ENCODE results near the gene CSNK1D.
"Not testable (repeated sequence)": the region's sequence is repeated elsewhere in the genome, so short reads cannot be mapped to it uniquely, and the experiment has no call there.

Gene CSNK1D

DNA sequence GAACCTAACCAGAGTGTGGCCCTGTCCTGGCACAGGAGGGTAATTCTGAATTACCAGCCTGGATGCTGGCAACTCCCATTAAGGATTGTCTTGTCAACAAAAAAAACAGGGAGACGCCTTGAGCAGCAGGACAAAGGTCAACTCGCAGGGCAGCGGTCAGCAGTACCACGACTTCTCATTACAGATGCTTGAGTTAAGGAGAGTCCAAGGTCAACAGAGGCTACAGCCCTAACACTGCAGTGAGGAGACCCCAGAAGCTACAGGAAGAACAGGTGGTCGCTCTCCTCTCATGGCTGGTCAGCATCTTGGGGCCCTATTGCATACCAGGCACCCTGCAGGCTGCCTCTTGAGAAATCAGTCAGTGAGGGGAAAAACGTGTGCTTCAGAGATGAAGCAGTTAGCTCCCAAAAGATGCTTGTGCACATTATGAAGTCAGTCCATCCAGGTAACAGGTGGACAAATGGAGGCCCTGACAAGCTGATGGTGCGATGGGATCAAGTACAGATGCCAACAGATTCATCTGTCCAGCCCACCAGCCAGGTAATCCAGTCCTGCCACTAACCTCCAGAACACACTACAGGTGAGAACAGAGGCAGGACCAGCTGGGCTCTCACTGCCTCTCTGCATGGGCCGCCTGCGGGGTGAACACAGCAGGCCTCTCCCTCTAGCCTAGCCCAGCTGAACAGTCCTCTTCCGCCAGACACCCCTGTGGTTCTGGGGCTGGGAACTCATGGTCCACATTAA lies 4.2 kb downstream of the CSNK1D start:
- H3K27me3 ChIP-seq (ENCODE audit: insufficient read depth, low read length): no peaks in the 10 kb centered on the region
- peaks cover 13% of the 10 kb centered on the region for H3K4me1 ChIP-seq (ENCODE audit: insufficient read depth, low read length)
- no peak overlapping the region for H2AFZ ChIP-seq (ENCODE audit: low read depth, low read length)
- peaks cover 2% of the 10 kb centered on the region for H3K9me3 ChIP-seq (ENCODE audit: low read length)
- peaks cover 55% of the 10 kb centered on the region for H3K36me3 ChIP-seq (ENCODE audit: insufficient read depth, low read length)
- H3K4me3 ChIP-seq (ENCODE audit: low read length): no peak overlapping the region

DNA sequence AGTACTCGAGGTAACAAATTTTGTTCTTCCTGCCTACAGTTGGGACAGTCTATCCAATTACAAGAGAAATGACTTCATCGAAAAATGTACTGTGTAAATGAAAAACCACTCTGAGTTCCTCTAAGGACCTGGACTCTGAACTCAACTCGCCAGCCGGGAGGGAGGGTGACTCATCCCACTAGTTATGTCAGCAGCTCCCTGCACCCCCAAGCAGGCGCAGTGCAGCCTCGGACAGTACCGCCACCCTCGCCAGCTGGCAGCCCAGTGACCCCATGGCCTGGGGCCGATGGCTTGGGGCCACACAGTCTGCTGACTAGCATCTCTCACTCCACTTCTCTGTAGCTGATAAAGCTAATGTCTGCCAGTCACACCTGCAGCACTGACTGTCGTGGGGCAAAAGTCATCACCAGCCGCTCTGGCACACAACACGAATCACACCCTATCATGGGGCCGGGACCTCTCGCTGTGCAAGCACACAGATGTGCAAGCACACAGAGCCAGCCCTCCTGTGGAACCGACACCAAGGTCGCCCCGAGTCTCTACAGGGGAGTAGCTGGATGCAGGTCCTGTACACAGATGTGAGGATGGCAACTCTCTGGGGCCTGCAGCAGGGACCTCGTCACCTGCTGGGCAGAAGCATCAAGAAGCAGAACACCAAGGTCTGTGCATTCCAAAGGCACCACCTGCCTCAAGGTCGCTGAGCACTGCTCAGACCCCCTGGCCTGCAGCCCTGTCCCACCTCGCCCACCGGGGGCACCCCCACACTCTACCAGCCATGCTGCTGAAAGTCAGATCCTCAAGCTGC lies 5.7 kb downstream of the CSNK1D start:
- no peak overlapping the region for H3K4me3 ChIP-seq (ENCODE audit: low read length)
- no peak overlapping the region for H2AFZ ChIP-seq (ENCODE audit: low read depth, low read length)
- H3K27me3 ChIP-seq (ENCODE audit: insufficient read depth, low read length): no peaks in the 10 kb centered on the region
- H3K36me3 ChIP-seq (ENCODE audit: insufficient read depth, low read length): peaks cover 70% of the 10 kb centered on the region
- peaks cover 6% of the 10 kb centered on the region for H3K4me1 ChIP-seq (ENCODE audit: insufficient read depth, low read length)
- peaks cover 2% of the 10 kb centered on the region for H3K9me3 ChIP-seq (ENCODE audit: low read length)

DNA sequence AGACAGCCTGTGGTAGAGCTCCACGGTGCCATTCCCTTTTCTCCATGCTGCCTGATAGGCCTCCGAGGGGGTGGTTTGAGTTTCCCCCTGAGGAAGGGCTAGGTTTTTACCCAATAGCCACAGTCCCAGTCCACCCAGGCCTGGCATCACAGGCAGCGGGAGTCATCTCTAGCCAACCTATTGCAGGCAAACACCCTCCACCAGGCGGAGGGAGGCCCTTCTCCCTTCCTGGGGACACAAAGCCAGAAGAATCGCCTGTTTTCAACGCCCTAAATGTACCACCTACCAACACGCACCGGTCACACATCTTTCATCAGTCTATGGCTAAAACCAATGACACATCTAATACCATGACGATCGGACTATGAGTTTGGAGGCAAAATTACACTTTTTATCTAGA lies 7.4 kb downstream of the CSNK1D start:
- Histone ChIP-seq H3K9me3 (ENCODE audit: low read length) (no peaks in the 10 kb centered on the region), H2AFZ (ENCODE audit: low read depth, low read length) (no peak overlapping the region), H3K4me1 (ENCODE audit: insufficient read depth, low read length) (peaks cover 6% of the 10 kb centered on the region), H3K4me3 (ENCODE audit: low read length) (no peak overlapping the region), H3K36me3 (ENCODE audit: insufficient read depth, low read length) (peaks cover 77% of the 10 kb centered on the region), H3K27me3 (ENCODE audit: insufficient read depth, low read length) (no peaks in the 10 kb centered on the region)

- no peaks in the 10 kb centered on the region for H3K27me3 ChIP-seq (ENCODE audit: insufficient read depth, low read length)
- H3K4me1 ChIP-seq (ENCODE audit: insufficient read depth, low read length): no peaks in the 10 kb centered on the region
- peaks cover 3% of the 10 kb centered on the region for H3K9me3 ChIP-seq (ENCODE audit: low read length)
- no peak overlapping the region for H3K4me3 ChIP-seq (ENCODE audit: low read length)
- no peak overlapping the region for H2AFZ ChIP-seq (ENCODE audit: low read depth, low read length)
- peaks cover 90% of the 10 kb centered on the region for H3K36me3 ChIP-seq (ENCODE audit: insufficient read depth, low read length)
Measured at GRCh38 chr17:82263641-82264040, 9.9 kb downstream of the CSNK1D start.

- H3K27me3 ChIP-seq (ENCODE audit: insufficient read depth, low read length): no peaks in the 10 kb centered on the region
- H3K4me3 ChIP-seq (ENCODE audit: low read length): no peak overlapping the region
- no peak overlapping the region for H2AFZ ChIP-seq (ENCODE audit: low read depth, low read length)
- H3K9me3 ChIP-seq (ENCODE audit: low read length): peaks cover 3% of the 10 kb centered on the region
- no peaks in the 10 kb centered on the region for H3K4me1 ChIP-seq (ENCODE audit: insufficient read depth, low read length)
- H3K36me3 ChIP-seq (ENCODE audit: insufficient read depth, low read length): peaks cover 93% of the 10 kb centered on the region
Measured at GRCh38 chr17:82262344-82262743, 11.2 kb downstream of the CSNK1D start.

- H3K36me3 ChIP-seq (ENCODE audit: insufficient read depth, low read length): peaks cover 95% of the 10 kb centered on the region
- H3K4me3 ChIP-seq (ENCODE audit: low read length); H2AFZ ChIP-seq (ENCODE audit: low read depth, low read length); H3K27me3 ChIP-seq (ENCODE audit: insufficient read depth, low read length); H3K4me1 ChIP-seq (ENCODE audit: insufficient read depth, low read length); H3K9me3 ChIP-seq (ENCODE audit: low read length): not testable (repeated sequence)
Measured at GRCh38 chr17:82259972-82260961, 13.2 kb downstream of the CSNK1D start.

- peaks cover 83% of the 10 kb centered on the region for H3K36me3 ChIP-seq (ENCODE audit: insufficient read depth, low read length)
- H2AFZ ChIP-seq (ENCODE audit: low read depth, low read length): no peak overlapping the region
- H3K9me3 ChIP-seq (ENCODE audit: low read length): peaks cover 3% of the 10 kb centered on the region
- H3K4me1 ChIP-seq (ENCODE audit: insufficient read depth, low read length): no peaks in the 10 kb centered on the region
- H3K4me3 ChIP-seq (ENCODE audit: low read length): no peak overlapping the region
- H3K27me3 ChIP-seq (ENCODE audit: insufficient read depth, low read length): no peaks in the 10 kb centered on the region
Measured at GRCh38 chr17:82258555-82258954, 14.9 kb downstream of the CSNK1D start.

- H2AFZ ChIP-seq (ENCODE audit: low read depth, low read length): no peak overlapping the region
- H3K4me1 ChIP-seq (ENCODE audit: insufficient read depth, low read length): no peaks in the 10 kb centered on the region
- no peak overlapping the region for H3K4me3 ChIP-seq (ENCODE audit: low read length)
- H3K9me3 ChIP-seq (ENCODE audit: low read length): peaks cover 3% of the 10 kb centered on the region
- H3K27me3 ChIP-seq (ENCODE audit: insufficient read depth, low read length): no peaks in the 10 kb centered on the region
- H3K36me3 ChIP-seq (ENCODE audit: insufficient read depth, low read length): peaks cover 83% of the 10 kb centered on the region
Measured at GRCh38 chr17:82257473-82257872, 16.0 kb downstream of the CSNK1D start.

DNA sequence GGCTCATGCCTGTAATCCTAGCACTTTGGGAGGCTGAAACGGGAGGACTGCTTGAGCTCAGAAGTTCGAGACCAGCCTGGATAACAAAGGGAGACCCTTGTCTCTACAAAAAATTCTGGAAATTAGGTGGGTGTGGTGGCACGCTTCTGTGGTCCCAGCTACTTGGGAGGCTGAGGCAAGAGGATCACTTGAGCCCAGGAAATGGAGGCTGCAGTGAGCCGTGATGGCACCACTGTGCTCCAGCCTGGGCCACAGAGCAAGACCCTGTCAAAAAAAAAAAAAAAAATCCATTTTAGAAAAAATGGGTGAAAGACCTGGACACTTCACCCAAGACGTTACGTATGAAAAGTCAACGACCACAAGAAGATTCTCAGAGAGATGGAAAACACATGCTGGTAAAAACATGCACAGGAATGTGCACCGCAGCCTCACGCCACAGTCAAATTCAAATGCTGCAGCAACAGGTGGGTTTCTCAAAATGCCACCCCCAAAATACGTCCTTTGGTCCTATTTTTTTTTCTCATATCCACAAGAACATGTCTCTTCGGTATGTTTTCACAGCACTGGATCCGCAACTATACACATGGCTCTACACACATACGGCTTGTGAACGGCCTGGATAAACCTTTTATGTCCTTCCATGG lies 17.1 kb downstream of the CSNK1D start:
- Histone ChIP-seq H3K27me3 (ENCODE audit: insufficient read depth, low read length) (no peaks in the 10 kb centered on the region), H3K36me3 (ENCODE audit: insufficient read depth, low read length) (peaks cover 81% of the 10 kb centered on the region), H3K4me1 (ENCODE audit: insufficient read depth, low read length) (no peaks in the 10 kb centered on the region)

DNA sequence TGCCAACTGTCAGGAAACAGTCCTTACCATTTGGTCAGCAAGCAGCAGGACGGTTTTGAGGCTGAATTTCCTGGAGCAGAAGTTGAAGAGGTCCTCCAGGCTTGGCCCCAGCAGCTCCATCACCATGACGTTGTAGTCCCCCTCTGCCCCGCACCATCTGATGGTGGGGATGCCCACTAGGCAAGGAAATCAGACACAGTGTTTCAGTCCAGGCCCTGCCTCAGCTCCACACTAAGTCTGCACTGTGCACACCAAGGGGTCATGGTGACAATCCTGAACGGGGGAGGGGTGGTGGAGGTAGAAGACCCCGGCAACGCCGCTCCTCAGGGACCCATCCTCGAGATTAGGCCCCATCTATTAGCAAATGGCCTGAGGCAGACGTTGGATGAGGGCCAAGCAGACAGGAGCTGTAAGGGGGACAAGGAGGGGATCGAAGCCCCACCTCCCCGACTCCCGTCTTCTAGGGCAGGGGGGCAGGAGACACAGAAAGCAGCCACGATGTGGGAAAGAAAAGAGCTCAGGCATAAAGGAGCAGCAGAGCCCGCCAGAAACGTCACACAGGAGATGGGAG lies 18.0 kb downstream of the CSNK1D start:
- no peaks in the 10 kb centered on the region for H3K27me3 ChIP-seq (ENCODE audit: insufficient read depth, low read length)
- no peaks in the 10 kb centered on the region for H3K4me1 ChIP-seq (ENCODE audit: insufficient read depth, low read length)
- H3K4me3 ChIP-seq (ENCODE audit: low read length): no peak overlapping the region
- peaks cover under 1% of the 10 kb centered on the region for H3K9me3 ChIP-seq (ENCODE audit: low read length)
- peaks cover 81% of the 10 kb centered on the region for H3K36me3 ChIP-seq (ENCODE audit: insufficient read depth, low read length)
- no peak overlapping the region for H2AFZ ChIP-seq (ENCODE audit: low read depth, low read length)

More for the DNA sequence above, 17.1 kb downstream of the CSNK1D start:
- Histone ChIP-seq H2AFZ (ENCODE audit: low read depth, low read length) (no peak overlapping the region), H3K4me3 (ENCODE audit: low read length) (no peak overlapping the region), H3K9me3 (ENCODE audit: low read length) (peaks cover 3% of the 10 kb centered on the region)

DNA sequence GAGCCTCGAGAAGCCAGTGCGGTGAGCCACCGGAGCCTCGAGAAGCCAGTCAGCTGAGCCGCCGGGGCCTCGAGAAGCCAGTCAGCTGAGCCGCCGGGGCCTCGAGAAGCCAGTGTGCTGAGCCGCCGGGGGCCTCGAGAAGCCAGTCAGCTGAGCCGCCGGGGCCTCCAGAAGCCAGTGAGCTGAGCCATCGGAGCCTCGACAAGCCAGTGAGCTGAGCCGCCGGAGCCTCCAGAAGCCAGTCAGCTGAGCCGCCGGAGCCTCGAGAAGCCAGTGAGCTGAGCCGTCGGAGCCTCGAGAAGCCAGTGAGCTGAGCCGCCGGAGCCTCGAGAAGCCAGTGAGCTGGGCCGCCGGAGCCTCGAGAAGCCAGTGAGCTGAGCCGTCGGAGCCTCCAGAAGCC lies 18.8 kb downstream of the CSNK1D start:
- not testable (repeated sequence) for H3K9me3 ChIP-seq (ENCODE audit: low read length); H3K27me3 ChIP-seq (ENCODE audit: insufficient read depth, low read length); H3K4me3 ChIP-seq (ENCODE audit: low read length); H3K4me1 ChIP-seq (ENCODE audit: insufficient read depth, low read length); H2AFZ ChIP-seq (ENCODE audit: low read depth, low read length)
- H3K36me3 ChIP-seq (ENCODE audit: insufficient read depth, low read length): peaks cover 81% of the 10 kb centered on the region

DNA sequence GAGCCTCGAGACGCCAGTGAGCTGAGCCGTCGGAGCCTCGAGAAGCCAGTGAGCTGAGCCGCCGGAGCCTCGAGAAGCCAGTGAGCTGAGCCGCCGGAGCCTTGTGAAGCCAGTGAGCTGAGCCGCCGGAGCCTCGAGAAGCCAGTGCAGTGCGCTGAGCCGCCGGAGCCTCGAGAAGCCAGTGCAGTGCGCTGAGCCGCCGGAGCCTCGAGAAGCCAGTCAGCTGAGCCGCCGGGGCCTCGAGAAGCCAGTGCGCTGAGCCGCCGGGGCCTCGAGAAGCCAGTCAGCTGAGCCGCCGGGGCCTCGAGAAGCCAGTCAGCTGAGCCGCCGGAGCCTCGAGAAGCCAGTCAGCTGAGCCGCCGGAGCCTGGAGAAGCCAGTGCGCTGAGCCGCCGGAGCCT lies 19.4 kb downstream of the CSNK1D start:
- H3K27me3 ChIP-seq (ENCODE audit: insufficient read depth, low read length); H2AFZ ChIP-seq (ENCODE audit: low read depth, low read length); H3K9me3 ChIP-seq (ENCODE audit: low read length); H3K4me1 ChIP-seq (ENCODE audit: insufficient read depth, low read length); H3K4me3 ChIP-seq (ENCODE audit: low read length): not testable (repeated sequence)
- peaks cover 81% of the 10 kb centered on the region for H3K36me3 ChIP-seq (ENCODE audit: insufficient read depth, low read length)

All from neuron (in vitro differentiated cells).